Measurements from ENCODE around the gene FETUB. TPM values are rescaled to one million over a fixed set of nuclear protein-coding genes. Genes with fewer than 3 reads are reported as not detected.

FETUB gene
- total and polyA plus RNA-seq, 12 donors: not detected

DNA sequence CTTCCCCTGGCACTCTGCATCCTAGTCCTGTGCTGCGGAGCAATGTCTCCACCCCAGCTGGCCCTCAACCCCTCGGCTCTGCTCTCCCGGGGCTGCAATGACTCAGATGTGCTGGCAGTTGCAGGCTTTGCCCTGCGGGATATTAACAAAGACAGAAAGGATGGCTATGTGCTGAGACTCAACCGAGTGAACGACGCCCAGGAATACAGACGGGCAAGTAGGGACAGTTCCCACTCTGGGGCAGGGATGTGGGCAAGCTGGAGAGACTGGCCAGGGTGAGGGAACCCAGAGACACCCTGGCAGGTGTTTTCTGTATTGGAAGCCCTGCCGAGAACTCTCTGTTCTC, 247 bp downstream of the FETUB start:
- DNase-seq: no peak
- TF ChIP-seq CTCF (IDR thresholded peaks at IDR 0.05) (no peak), POLR2A (IDR thresholded peaks at IDR 0.05) (no peak)
- Histone ChIP-seq H3K36me3 (replicated peaks in 1 of 2) (no peaks in the 10 kb centered on the region), H3K27ac (no peak overlapping the region), H3K4me3 (no peak overlapping the region), H3K27me3 (peaks cover 27% of the 10 kb centered on the region), H3K9me3 (replicated peaks in 1 of 3) (no peaks in the 10 kb centered on the region), H3K4me1 (replicated peaks in 1 of 2) (no peaks in the 10 kb centered on the region)
- intact Hi-C loops (cut with DNase I): no loop called here
- WGBS, 4 donors: 65 to 78% (median 65%) methylated on average over 4 to 9 of the region's 9 CpGs

GRCh38 chr3:186640929-186641328, 730 bp downstream of the FETUB start:
- Histone ChIP-seq H3K27me3 (peaks cover 25% of the 10 kb centered on the region), H3K9me3 (replicated peaks in 1 of 3) (no peaks in the 10 kb centered on the region), H3K27ac (no peak overlapping the region), H3K36me3 (replicated peaks in 1 of 2) (no peaks in the 10 kb centered on the region), H3K4me1 (replicated peaks in 1 of 2) (no peaks in the 10 kb centered on the region), H3K4me3 (no peak overlapping the region)
- DNase-seq: no peak
- intact Hi-C loops (cut with DNase I): no loop called here
- TF ChIP-seq CTCF (IDR thresholded peaks at IDR 0.05) (no peak), POLR2A (IDR thresholded peaks at IDR 0.05) (no peak)

- Histone ChIP-seq H3K4me1 (replicated peaks in 1 of 2) (no peaks in the 10 kb centered on the region), H3K9me3 (replicated peaks in 1 of 3) (no peaks in the 10 kb centered on the region), H3K36me3 (replicated peaks in 1 of 2) (no peaks in the 10 kb centered on the region), H3K4me3 (no peak overlapping the region), H3K27ac (no peak overlapping the region), H3K27me3 (peaks cover 25% of the 10 kb centered on the region)
- TF ChIP-seq CTCF (IDR thresholded peaks at IDR 0.05) (no peak), POLR2A (IDR thresholded peaks at IDR 0.05) (no peak)
- intact Hi-C loops (cut with DNase I): no loop called here
- no peak for DNase-seq
- WGBS, 4 donors: 18 to 33% (median 29%) methylated on average over 3 of the region's 3 CpGs
Observed at GRCh38 chr3:186642014-186642413, 1.8 kb downstream of the FETUB start.

- no peak overlapping the region for H3K27ac ChIP-seq
- H3K27me3 ChIP-seq: peaks cover 25% of the 10 kb centered on the region
- intact Hi-C loops (cut with DNase I): no loop called here
- H3K4me1 ChIP-seq (replicated peaks in 1 of 2): no peaks in the 10 kb centered on the region
- no peak for TF ChIP-seq POLR2A (IDR thresholded peaks at IDR 0.05)
- DNase-seq: no peak
- H3K36me3 ChIP-seq (replicated peaks in 1 of 2): no peaks in the 10 kb centered on the region
- H3K9me3 ChIP-seq (replicated peaks in 1 of 3): no peaks in the 10 kb centered on the region
- no peak overlapping the region for H3K4me3 ChIP-seq
- WGBS, 4 donors: 46 to 74% (median 55%) methylated on average over 1 of the region's 1 CpG
Observed at GRCh38 chr3:186643493-186643892, 3.3 kb downstream of the FETUB start.

GRCh38 chr3:186644683-186645082, 4.5 kb downstream of the FETUB start:
- intact Hi-C loops (cut with DNase I): no loop called here
- no peaks in the 10 kb centered on the region for H3K36me3 ChIP-seq (replicated peaks in 1 of 2)
- H3K27ac ChIP-seq: no peak overlapping the region
- no peak for DNase-seq
- no peaks in the 10 kb centered on the region for H3K4me1 ChIP-seq (replicated peaks in 1 of 2)
- no peak overlapping the region for H3K4me3 ChIP-seq
- no peak for TF ChIP-seq CTCF (IDR thresholded peaks at IDR 0.05)
- no peak for TF ChIP-seq POLR2A (IDR thresholded peaks at IDR 0.05)
- H3K27me3 ChIP-seq: peaks cover 20% of the 10 kb centered on the region
- 69 to 78% (median 72%) methylated on average over 3 of the region's 3 CpGs for WGBS, 4 donors
- no peaks in the 10 kb centered on the region for H3K9me3 ChIP-seq (replicated peaks in 1 of 3)

Measured in adrenal gland (tissue), 12 donors.